ENCODE data around the gene DLGAP1. TPM values are rescaled to one million over a fixed set of nuclear protein-coding genes. Genes with fewer than 3 reads are reported as not detected.

Gene DLGAP1
- total RNA-seq, 1 experiment from 2014 or later: 0.39 TPM

GRCh38 chr18:3610188-3610708 lies 844.9 kb downstream of the DLGAP1 start:
- RAD21 ChIA-PET (ENCODE audit: low non-redundant PET in 1 of 2, low total read pairs in 2 of 2, uncharacterized antibody in 2 of 2, unreplicated experiment in 2 of 2): interaction anchor here in 1 of 2 experiments (1.0 kb wide), 1 partner anchor 54 kb away, joined by 3 read pairs; no protein-coding TSS in a partner anchor
- peaks cover 84 to 99% of the 10 kb centered on the region in 2 experiments for H3K4me1 ChIP-seq (ENCODE audit: control insufficient read depth in 1 of 2, insufficient read depth in 2 of 2, low read length in 2 of 2)
- POLR2A ChIA-PET: interaction anchor here (1.1 to 10.2 kb wide), 8 partner anchors 13 to 313 kb away, joined by 3 to 126 read pairs (median 4); no protein-coding TSS in a partner anchor

More at GRCh38 chr18:3610188-3610708, 844.9 kb downstream of the DLGAP1 start:
- ATAC-seq (no peak), DNase-seq (ENCODE audit: low read depth, low spot score) (no peak)
- Histone ChIP-seq H3K9me2 (ENCODE audit: insufficient read depth) (no peaks in the 10 kb centered on the region), H3K27ac (ENCODE audit: low read depth, low read length) (peak overlapping the region; percentile 100), H3K36me3 (ENCODE audit: control insufficient read depth in 1 of 2, insufficient read depth in 2 of 2, low read length in 2 of 2) (peaks cover 0 to 5% of the 10 kb centered on the region in 2 experiments; a peak in 1 of 4 replicates), H3K4me2 (ENCODE audit: low read length) (peak overlapping the region; percentile 40), H3K9me3 (ENCODE audit: control insufficient read depth in 1 of 2, insufficient read depth in 1 of 2, low read depth in 1 of 2, low read length in 2 of 2) (no peaks in the 10 kb centered on the region), H3K9ac (ENCODE audit: low read length) (peak overlapping the region; percentile 55), H3K79me2 (ENCODE audit: insufficient read depth, low read length) (peaks cover 48% of the 10 kb centered on the region), H4K20me1 (ENCODE audit: insufficient read depth) (no peaks in the 10 kb centered on the region), H3K4me3 (replicated peaks in 1 of 2; ENCODE audit: low read depth in 1 of 2, low read length in 2 of 2) (no peak overlapping the region), H3K27me3 (ENCODE audit: insufficient read depth, low read length) (no peaks in the 10 kb centered on the region), H2AFZ (ENCODE audit: low read depth, low read length, poor library complexity, severe bottlenecking) (no peak overlapping the region)
- intact Hi-C loops (cut with micrococcal nuclease): no loop called here
- no TSS peak for BruUV-seq (replicated peaks)
- CTCF ChIA-PET: no interaction called here
- TF ChIP-seq POLR2AphosphoS5 (IDR thresholded peaks at IDR 0.05; ENCODE audit: low read depth, low read length) (no peak; the same call in 1 of the 2 replicates), REST (IDR thresholded peaks at IDR 0.05; ENCODE audit: low read depth) (no peak), ZNF274 (IDR thresholded peaks at IDR 0.05; ENCODE audit: low read depth, low read length) (no peak), ZFX (IDR thresholded peaks at IDR 0.05) (no peak), ELF1 (IDR thresholded peaks at IDR 0.05; ENCODE audit: borderline replicate concordance, low read depth) (no peak), CEBPB (IDR thresholded peaks at IDR 0.05; ENCODE audit: low read depth) (no peak), EGR1 (IDR thresholded peaks at IDR 0.05; ENCODE audit: low read depth) (no peak), POLR2A (IDR thresholded peaks at IDR 0.05; ENCODE audit: borderline replicate concordance, extremely low read depth, insufficient read depth, insufficient read length) (no peak), FOSL1 (IDR thresholded peaks at IDR 0.05; ENCODE audit: low read depth) (no peak), SP1 (IDR thresholded peaks at IDR 0.05; ENCODE audit: low read depth) (no peak), MAX (IDR thresholded peaks at IDR 0.05) (no peak), JUND (IDR thresholded peaks at IDR 0.05) (no peak), RAD21 (IDR thresholded peaks at IDR 0.05; ENCODE audit: low read depth) (no peak), YY1 (IDR thresholded peaks at IDR 0.05; ENCODE audit: extremely low read depth, insufficient replicate concordance, low read depth, low read length) (no peak), SRF (IDR thresholded peaks at IDR 0.05; ENCODE audit: low read depth) (no peak), TCF7L2 (IDR thresholded peaks at IDR 0.05; ENCODE audit: borderline replicate concordance, extremely low read depth, insufficient read depth, insufficient read length) (no peak)

Measured in HCT116 (cell line).